ENCODE data around the gene RIPPLY1. TPM values are rescaled to one million over a fixed set of nuclear protein-coding genes. Genes with fewer than 3 reads are reported as not detected.

The RIPPLY1 gene
- total and polyA plus RNA-seq, 9 of the 15 experiments (the other 6 are each of a cell fraction or from before 2014, with no cell fraction given): not detected

- no peak for FAIRE-seq
- Histone ChIP-seq H3K4me3 (no peak overlapping the region), H3K9ac (ENCODE audit: insufficient read depth in 1 of 2, low read depth in 2 of 2, low read length in 2 of 2) (no peak overlapping the region), H3K9me3 (replicated peaks; ENCODE audit: control insufficient read depth, insufficient read depth, low read depth, low read length) (no peaks in the 10 kb centered on the region), H3K27me3 (ENCODE audit: control insufficient read depth in 2 of 2, insufficient read depth in 2 of 2, low read length in 2 of 2) (no peaks in the 10 kb centered on the region), H3K4me2 (ENCODE audit: insufficient read depth, low read length) (no peak overlapping the region), H3K9me1 (ENCODE audit: control insufficient read depth, insufficient read depth, low read length) (no peaks in the 10 kb centered on the region), H3K4me1 (replicated peaks in 1 of 2; ENCODE audit: control insufficient read depth in 2 of 2, insufficient read depth in 2 of 2, low read length in 2 of 2) (no peaks in the 10 kb centered on the region), H4K20me1 (replicated peaks; ENCODE audit: control insufficient read depth, insufficient read depth, low read length) (no peaks in the 10 kb centered on the region), H3K27ac (ENCODE audit: extremely low read depth, low read depth, low read length) (no peak overlapping the region), H2AFZ (ENCODE audit: low read depth, low read length) (no peak overlapping the region), H3K36me3 (ENCODE audit: control insufficient read depth, insufficient read depth, low read length) (no peaks in the 10 kb centered on the region), H3K79me2 (ENCODE audit: control insufficient read depth, insufficient read depth, low read length) (no peaks in the 10 kb centered on the region)
- 0% methylated on average over 2 of the region's 2 CpGs for WGBS (ENCODE audit: insufficient coverage, low coverage, missing lambda C conversion rate)
- intact Hi-C loops (cut with micrococcal nuclease) (no loop called here), in situ Hi-C loops (cut with MboI) (no loop called here)
- DNase-seq (ENCODE audit: extremely low read depth in 1 of 4, low spot score in 3 of 4): peak in 3 of 4 experiments; percentile 6 to 24 (median 11)
- no TSS peak for BruUV-seq (replicated peaks)
- ChIA-PET CTCF (ENCODE audit: low intra/inter-chr PET ratio) (interaction anchor here (0.6 kb wide), 1 partner anchor 1265 kb away, joined by 3 read pairs; no protein-coding TSS in a partner anchor), POLR2A (no interaction called here)
- 0 out of 3 replicates have a peak, but pooled peaks have one; percentile 49 for ATAC-seq
- peak; percentile 42 to 65 for TF ChIP-seq RAD21 (CRISPR knock-in tag; conservative IDR thresholded peaks at IDR 0.05 in 1 of 2, IDR thresholded peaks at IDR 0.05 in 1 of 2)
- TF ChIP-seq, protein P1, sequence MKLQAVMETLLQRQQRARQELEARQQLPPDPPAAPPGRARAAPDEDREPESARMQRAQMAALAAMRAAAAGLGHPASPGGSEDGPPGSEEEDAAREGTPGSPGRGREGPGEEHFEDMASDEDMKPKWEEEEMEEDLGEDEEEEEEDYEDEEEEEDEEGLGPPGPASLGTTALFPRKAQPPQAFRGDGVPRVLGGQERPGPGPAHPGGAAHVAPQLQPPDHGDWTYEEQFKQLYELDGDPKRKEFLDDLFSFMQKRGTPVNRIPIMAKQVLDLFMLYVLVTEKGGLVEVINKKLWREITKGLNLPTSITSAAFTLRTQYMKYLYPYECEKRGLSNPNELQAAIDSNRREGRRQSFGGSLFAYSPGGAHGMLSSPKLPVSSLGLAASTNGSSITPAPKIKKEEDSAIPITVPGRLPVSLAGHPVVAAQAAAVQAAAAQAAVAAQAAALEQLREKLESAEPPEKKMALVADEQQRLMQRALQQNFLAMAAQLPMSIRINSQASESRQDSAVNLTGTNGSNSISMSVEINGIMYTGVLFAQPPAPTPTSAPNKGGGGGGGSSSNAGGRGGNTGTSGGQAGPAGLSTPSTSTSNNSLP (IDR thresholded peaks at IDR 0.05; ENCODE audit: borderline replicate concordance, low read depth, low read length): peak; percentile 80
- TF ChIP-seq, protein P2, sequence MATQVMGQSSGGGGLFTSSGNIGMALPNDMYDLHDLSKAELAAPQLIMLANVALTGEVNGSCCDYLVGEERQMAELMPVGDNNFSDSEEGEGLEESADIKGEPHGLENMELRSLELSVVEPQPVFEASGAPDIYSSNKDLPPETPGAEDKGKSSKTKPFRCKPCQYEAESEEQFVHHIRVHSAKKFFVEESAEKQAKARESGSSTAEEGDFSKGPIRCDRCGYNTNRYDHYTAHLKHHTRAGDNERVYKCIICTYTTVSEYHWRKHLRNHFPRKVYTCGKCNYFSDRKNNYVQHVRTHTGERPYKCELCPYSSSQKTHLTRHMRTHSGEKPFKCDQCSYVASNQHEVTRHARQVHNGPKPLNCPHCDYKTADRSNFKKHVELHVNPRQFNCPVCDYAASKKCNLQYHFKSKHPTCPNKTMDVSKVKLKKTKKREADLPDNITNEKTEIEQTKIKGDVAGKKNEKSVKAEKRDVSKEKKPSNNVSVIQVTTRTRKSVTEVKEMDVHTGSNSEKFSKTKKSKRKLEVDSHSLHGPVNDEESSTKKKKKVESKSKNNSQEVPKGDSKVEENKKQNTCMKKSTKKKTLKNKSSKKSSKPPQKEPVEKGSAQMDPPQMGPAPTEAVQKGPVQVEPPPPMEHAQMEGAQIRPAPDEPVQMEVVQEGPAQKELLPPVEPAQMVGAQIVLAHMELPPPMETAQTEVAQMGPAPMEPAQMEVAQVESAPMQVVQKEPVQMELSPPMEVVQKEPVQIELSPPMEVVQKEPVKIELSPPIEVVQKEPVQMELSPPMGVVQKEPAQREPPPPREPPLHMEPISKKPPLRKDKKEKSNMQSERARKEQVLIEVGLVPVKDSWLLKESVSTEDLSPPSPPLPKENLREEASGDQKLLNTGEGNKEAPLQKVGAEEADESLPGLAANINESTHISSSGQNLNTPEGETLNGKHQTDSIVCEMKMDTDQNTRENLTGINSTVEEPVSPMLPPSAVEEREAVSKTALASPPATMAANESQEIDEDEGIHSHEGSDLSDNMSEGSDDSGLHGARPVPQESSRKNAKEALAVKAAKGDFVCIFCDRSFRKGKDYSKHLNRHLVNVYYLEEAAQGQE (IDR thresholded peaks at IDR 0.05; ENCODE audit: borderline replicate concordance): peak; percentile 13; the same call in 1 of the 2 replicates
- TF ChIP-seq, protein P2 (CRISPR knock-in tag; IDR thresholded peaks at IDR 0.05; ENCODE audit: low read depth): no peak
- no peak for TF ChIP-seq CBX1 (IDR thresholded peaks at IDR 0.05; ENCODE audit: low read depth)
- peak; percentile 88 for TF ChIP-seq CEBPB (tag; IDR thresholded peaks at IDR 0.05)
- peak; percentile 26; the same call in 1 of the 2 replicates for TF ChIP-seq ZNF316 (IDR thresholded peaks at IDR 0.05)
- no peak for TF ChIP-seq CEBPG (CRISPR knock-in tag; IDR thresholded peaks at IDR 0.05)
- peak; percentile 61 to 80 for TF ChIP-seq CEBPG (tag; conservative IDR thresholded peaks at IDR 0.05 in 1 of 2, IDR thresholded peaks at IDR 0.05 in 1 of 2)
- no peak for TF ChIP-seq FOXK2 (conservative IDR thresholded peaks at IDR 0.05 in 1 of 2, IDR thresholded peaks at IDR 0.05 in 1 of 2; ENCODE audit: low read depth in 2 of 2)
- TF ChIP-seq SMC3 (conservative IDR thresholded peaks at IDR 0.05; ENCODE audit: insufficient read depth, low read depth, low read length): peak; percentile 38; the same call in 1 of the 2 replicates
Observed at GRCh38 chrX:106874075-106874474, 29.1 kb downstream of the RIPPLY1 start.
